MM.1S (cell line): ENCODE results near the gene GLTPD2.

Source experiments
- DNase-seq: peaks from one replicate; pipeline ENCODE4 v3.0.0-alpha.2; 2015
- H2AFZ ChIP-seq: fragments of 300-600 bp; sonication (generic); 2 replicates; pipeline ENCODE4 v1.6.0; 2016; ENCODE audit warnings: antibody characterized with exemption, low read length
- H3F3A ChIP-seq: fragments of 300-600 bp; sonication (generic); 2 replicates; pipeline ENCODE4 v1.6.1; 2016; ENCODE audit warnings: mild to moderate bottlenecking, antibody characterized with exemption, low read length, moderate library complexity, mixed read lengths; ENCODE audit not compliant: insufficient read depth
- H3K27ac ChIP-seq: fragments of 300-600 bp; sonication (generic); 2 replicates; pipeline ENCODE4 v1.5.1; 2016; ENCODE audit warnings: mild to moderate bottlenecking, low read length
- H3K27me3 ChIP-seq: fragments of 300-600 bp; sonication (generic); replicated peaks from 2 replicates; pipeline ENCODE4 v1.6.0; 2016; ENCODE audit warnings: low read length; ENCODE audit not compliant: insufficient read depth
- H3K36me3 ChIP-seq: fragments of 300-600 bp; sonication (generic); replicated peaks from 2 replicates; pipeline ENCODE4 v1.6.1; 2016; ENCODE audit warnings: mild to moderate bottlenecking, low read length, mixed read lengths; ENCODE audit not compliant: insufficient read depth
- H3K4me1 ChIP-seq: fragments of 300-600 bp; sonication (generic); 2 replicates; pipeline ENCODE4 v1.6.1; 2016; ENCODE audit warnings: low read length, mixed read lengths
- H3K4me2 ChIP-seq: fragments of 300-600 bp; sonication (generic); 2 replicates; pipeline ENCODE4 v1.6.0; 2016; ENCODE audit warnings: low read depth, low read length
- H3K4me3 ChIP-seq: fragments of 300-600 bp; sonication (generic); 2 replicates; pipeline ENCODE4 v1.5.1; 2016; ENCODE audit warnings: low read length, mixed read lengths
- H3K79me2 ChIP-seq: fragments of 300-600 bp; sonication (generic); 2 replicates; pipeline ENCODE4 v1.6.1; 2016; ENCODE audit warnings: mixed run types, low read length, mixed read lengths
- H3K9ac ChIP-seq: fragments of 300-600 bp; sonication (generic); 2 replicates; pipeline ENCODE4 v1.6.1; 2016; ENCODE audit warnings: low read length, mixed read lengths
- H3K9me2 ChIP-seq: fragments of 300-600 bp; sonication (generic); replicated peaks from 2 replicates; pipeline ENCODE4 v1.6.1; 2016; ENCODE audit warnings: mild to moderate bottlenecking, low read length, mixed read lengths; ENCODE audit not compliant: insufficient read depth
- H3K9me3 ChIP-seq: fragments of 300-600 bp; sonication (generic); replicated peaks from 2 replicates; pipeline ENCODE4 v1.6.1; 2016; ENCODE audit warnings: mild to moderate bottlenecking, low read length, mixed read lengths; ENCODE audit not compliant: insufficient read depth
- H4K20me1 ChIP-seq: fragments of 300-600 bp; sonication (generic); 2 replicates; pipeline ENCODE4 v1.6.1; 2016; ENCODE audit warnings: mild to moderate bottlenecking, low read length, moderate library complexity, mixed read lengths; ENCODE audit not compliant: insufficient read depth
- CTCF ChIP-seq: fragments of 300-600 bp; sonication (generic); IDR thresholded peaks from 2 replicates; pipeline ENCODE4 v1.5.1; 2016; ENCODE audit warnings: antibody characterized with exemption, low read length, mixed read lengths
- EZH2 ChIP-seq: fragments of 300-600 bp; sonication (generic); optimal IDR thresholded peaks from 2 replicates; pipeline ENCODE3; 2017; ENCODE audit warnings: low read depth, mild to moderate bottlenecking, antibody characterized with exemption, low read length, mixed read lengths
- EZH2phosphoT487 ChIP-seq: fragments of 300-600 bp; sonication (generic); IDR thresholded peaks from 2 replicates; pipeline ENCODE4 v1.6.1; 2018; ENCODE audit warnings: antibody characterized with exemption, low read length

GLTPD2 gene

GRCh38 chr17:4808378-4808767 is 19.6 kb downstream of the GLTPD2 start:
- H3K79me2 ChIP-seq = no peaks in the 10 kb centered on the region
- H3K27me3 ChIP-seq = no peaks in the 10 kb centered on the region
- no peaks in the 10 kb centered on the region for H3K9me3 ChIP-seq
- no peaks in the 10 kb centered on the region for H3K36me3 ChIP-seq
- H4K20me1 ChIP-seq = no peaks in the 10 kb centered on the region
- no peak for DNase-seq
- no peaks in the 10 kb centered on the region; the same call in 1 of the 2 replicates for H3F3A ChIP-seq
- H2AFZ ChIP-seq = no peak overlapping the region
- H3K27ac ChIP-seq = no peak overlapping the region
- H3K4me3 ChIP-seq = no peak overlapping the region
- no peaks in the 10 kb centered on the region for H3K9me2 ChIP-seq
- TF ChIP-seq CTCF (no peak), EZH2phosphoT487 (no peak), EZH2 (no peak)
- H3K4me2 ChIP-seq = no peak overlapping the region
- H3K4me1 ChIP-seq = no peaks in the 10 kb centered on the region
- H3K9ac ChIP-seq = no peak overlapping the region

- Histone ChIP-seq H3K36me3 (no peaks in the 10 kb centered on the region), H3K9me2 (no peaks in the 10 kb centered on the region), H4K20me1 (no peaks in the 10 kb centered on the region), H3K27ac (no peak overlapping the region), H3K9me3 (no peaks in the 10 kb centered on the region), H3K4me3 (no peak overlapping the region), H3K9ac (no peak overlapping the region), H3F3A (no peaks in the 10 kb centered on the region; the same call in 1 of the 2 replicates), H3K27me3 (no peaks in the 10 kb centered on the region), H3K79me2 (no peaks in the 10 kb centered on the region), H3K4me1 (no peaks in the 10 kb centered on the region), H2AFZ (no peak overlapping the region), H3K4me2 (no peak overlapping the region)
- no peak for TF ChIP-seq EZH2
- no peak for TF ChIP-seq EZH2phosphoT487
- TF ChIP-seq CTCF = no peak
- no peak for DNase-seq
Measured at GRCh38 chr17:4810696-4811290, 22.0 kb downstream of the GLTPD2 start.

- Histone ChIP-seq H3K9me3 (no peaks in the 10 kb centered on the region), H3K4me2 (no peak overlapping the region), H3K9me2 (no peaks in the 10 kb centered on the region), H3K4me3 (no peak overlapping the region), H4K20me1 (no peaks in the 10 kb centered on the region), H3K79me2 (no peaks in the 10 kb centered on the region), H3K4me1 (no peaks in the 10 kb centered on the region), H2AFZ (no peak overlapping the region), H3K36me3 (no peaks in the 10 kb centered on the region), H3K9ac (no peak overlapping the region), H3F3A (no peaks in the 10 kb centered on the region), H3K27ac (no peak overlapping the region), H3K27me3 (no peaks in the 10 kb centered on the region)
- TF ChIP-seq CTCF (no peak), EZH2 (no peak), EZH2phosphoT487 (no peak)
- no peak for DNase-seq
Measured at GRCh38 chr17:4811471-4811870, 22.7 kb downstream of the GLTPD2 start.
